GM21528 (cell line): ENCODE results near the gene SPECC1.

Experiments
- ATAC-seq: cut with Tn5 transposase; IDR thresholded peaks from one replicate; pipeline ENCODE4 v1.9.1; 2021; ENCODE audit warnings: mild to moderate bottlenecking, moderate library complexity; ENCODE audit not compliant: unreplicated experiment, low FRiP score

The SPECC1 gene

GRCh38 chr17:20120836-20121235 is 111.7 kb downstream of the SPECC1 start:
- no peak for ATAC-seq

- no peak for ATAC-seq
Measured at GRCh38 chr17:20121359-20122253, 112.4 kb downstream of the SPECC1 start.

GRCh38 chr17:20122254-20122879 is 113.2 kb downstream of the SPECC1 start:
- ATAC-seq = no peak

- ATAC-seq = no peak
Measured at GRCh38 chr17:20123209-20123608, 114.0 kb downstream of the SPECC1 start.

- no peak for ATAC-seq
Measured at GRCh38 chr17:20125724-20126123, 116.6 kb downstream of the SPECC1 start.

- no peak for ATAC-seq
Measured at GRCh38 chr17:20127360-20128035, 118.3 kb downstream of the SPECC1 start.

- no peak for ATAC-seq
Measured at GRCh38 chr17:20128036-20128667, 119.0 kb downstream of the SPECC1 start.

GRCh38 chr17:20133517-20133916 is 124.4 kb downstream of the SPECC1 start:
- no peak for ATAC-seq

- no peak for ATAC-seq
Measured at GRCh38 chr17:20141198-20141972, 132.2 kb downstream of the SPECC1 start.

- ATAC-seq = no peak
Measured at GRCh38 chr17:20142268-20142667, 133.1 kb downstream of the SPECC1 start.

GRCh38 chr17:20143740-20144139 is 134.6 kb downstream of the SPECC1 start:
- ATAC-seq = no peak

- ATAC-seq = no peak
Measured at GRCh38 chr17:20145567-20145966, 136.4 kb downstream of the SPECC1 start.

GRCh38 chr17:20149251-20149650 is 140.1 kb downstream of the SPECC1 start:
- no peak for ATAC-seq

GRCh38 chr17:20151174-20151573 is 142.0 kb downstream of the SPECC1 start:
- no peak for ATAC-seq

- no peak for ATAC-seq
Measured at GRCh38 chr17:20153231-20153630, 144.1 kb downstream of the SPECC1 start.

- no peak for ATAC-seq
Measured at GRCh38 chr17:20154286-20155000, 145.3 kb downstream of the SPECC1 start.

- ATAC-seq = peak; percentile 87
Measured at GRCh38 chr17:20155258-20156195, 146.4 kb downstream of the SPECC1 start.

- ATAC-seq = peak; percentile 29
Measured at GRCh38 chr17:20156196-20157000, 147.2 kb downstream of the SPECC1 start.
